Activated CD8-positive, alpha-beta memory T cell treated with anti-CD3 and anti-CD28 coated beads, Interleukin-2, amount 50 U/mL, for 24 hours (primary cell): Measurements from ENCODE around the gene SUCO.
"Not testable (repeated sequence)": the region's sequence is repeated elsewhere in the genome, so short reads cannot be mapped to it uniquely, and the experiment has no call there.

Experiments
- DNase-seq: peaks from one replicate; pipeline ENCODE4 v3.0.0-alpha.2; 2020; ENCODE audit errors: extremely low read depth

The SUCO gene

GRCh38 chr1:172559572-172560210 is 26.7 kb downstream of the SUCO start:
- DNase-seq: no peak

- no peak for DNase-seq
Measured at GRCh38 chr1:172561252-172561651, 28.3 kb downstream of the SUCO start.

- DNase-seq: no peak
Measured at GRCh38 chr1:172566196-172566997, 33.4 kb downstream of the SUCO start.

GRCh38 chr1:172567720-172568119 is 34.8 kb downstream of the SUCO start:
- DNase-seq: no peak

- no peak for DNase-seq
Measured at GRCh38 chr1:172574080-172574479, 41.1 kb downstream of the SUCO start.

- DNase-seq: no peak
Measured at GRCh38 chr1:172578586-172578985, 45.6 kb downstream of the SUCO start.

GRCh38 chr1:172581273-172581672 is 48.3 kb downstream of the SUCO start:
- DNase-seq: no peak

GRCh38 chr1:172581779-172582178 is 48.8 kb downstream of the SUCO start:
- no peak for DNase-seq

GRCh38 chr1:172582889-172583288 is 49.9 kb downstream of the SUCO start:
- DNase-seq: no peak

GRCh38 chr1:172585348-172585747 is 52.4 kb downstream of the SUCO start:
- no peak for DNase-seq

- no peak for DNase-seq
Measured at GRCh38 chr1:172585861-172586260, 52.9 kb downstream of the SUCO start.

- no peak for DNase-seq
Measured at GRCh38 chr1:172588296-172589291, 55.6 kb downstream of the SUCO start.

GRCh38 chr1:172589553-172589952 is 56.6 kb downstream of the SUCO start:
- no peak for DNase-seq

- not testable (repeated sequence) for DNase-seq
Measured at GRCh38 chr1:172591429-172591828, 58.5 kb downstream of the SUCO start.

GRCh38 chr1:172595066-172595465 is 62.1 kb downstream of the SUCO start:
- DNase-seq: not testable (repeated sequence)

GRCh38 chr1:172596782-172597181 is 63.8 kb downstream of the SUCO start:
- DNase-seq: not testable (repeated sequence)

- no peak for DNase-seq
Measured at GRCh38 chr1:172599912-172600311, 67.0 kb downstream of the SUCO start.

GRCh38 chr1:172600615-172601014 is 67.7 kb downstream of the SUCO start:
- no peak for DNase-seq

GRCh38 chr1:172601046-172601630 is 68.2 kb downstream of the SUCO start:
- DNase-seq: no peak

GRCh38 chr1:172602706-172603105 is 69.8 kb downstream of the SUCO start:
- no peak for DNase-seq

GRCh38 chr1:172603816-172604215 is 70.9 kb downstream of the SUCO start:
- no peak for DNase-seq

- no peak for DNase-seq
Measured at GRCh38 chr1:172605641-172606040, 72.7 kb downstream of the SUCO start.
